GM10847 (cell line): Measurements from ENCODE around the gene TPM1.

Source experiments
- POLR2A ChIP-seq: IDR thresholded peaks from 2 replicates; pipeline ENCODE4 v1.6.1; 2011; ENCODE audit not compliant: insufficient read length; ENCODE audit errors: extremely low read depth

The TPM1 gene

GRCh38 chr15:63028442-63029110 is 14.0 kb upstream of the TPM1 start:
- TF ChIP-seq POLR2A, result no peak

GRCh38 chr15:63029676-63030075 is 12.9 kb upstream of the TPM1 start:
- no peak for TF ChIP-seq POLR2A

- no peak for TF ChIP-seq POLR2A
These were observed 12.4 kb upstream of the TPM1 start for GRCh38 chr15:63030101-63030551.

GRCh38 chr15:63034578-63034977 is 8.0 kb upstream of the TPM1 start:
- TF ChIP-seq POLR2A, result no peak

GRCh38 chr15:63035253-63035652 is 7.3 kb upstream of the TPM1 start:
- TF ChIP-seq POLR2A, result no peak

GRCh38 chr15:63035977-63036376 is 6.6 kb upstream of the TPM1 start:
- TF ChIP-seq POLR2A, result no peak

GRCh38 chr15:63037976-63038720 is 4.4 kb upstream of the TPM1 start:
- TF ChIP-seq POLR2A, result no peak

- TF ChIP-seq POLR2A, result no peak
These were observed 3.4 kb upstream of the TPM1 start for GRCh38 chr15:63038926-63039673.

GRCh38 chr15:63039811-63040210 is 2.7 kb upstream of the TPM1 start:
- TF ChIP-seq POLR2A, result no peak

GRCh38 chr15:63040509-63040908 is 2.0 kb upstream of the TPM1 start:
- no peak for TF ChIP-seq POLR2A

- TF ChIP-seq POLR2A, result no peak
These were observed 1.6 kb upstream of the TPM1 start for GRCh38 chr15:63040954-63041353.

GRCh38 chr15:63041402-63041973 is 1.1 kb upstream of the TPM1 start:
- no peak for TF ChIP-seq POLR2A

- TF ChIP-seq POLR2A, result no peak
These were observed 359 bp downstream of the TPM1 start for GRCh38 chr15:63042877-63043334.

- TF ChIP-seq POLR2A, result no peak
These were observed 959 bp downstream of the TPM1 start for GRCh38 chr15:63043335-63044076.
